ENCODE measurements around the gene ZNF407.

ZNF407 gene

DNA sequence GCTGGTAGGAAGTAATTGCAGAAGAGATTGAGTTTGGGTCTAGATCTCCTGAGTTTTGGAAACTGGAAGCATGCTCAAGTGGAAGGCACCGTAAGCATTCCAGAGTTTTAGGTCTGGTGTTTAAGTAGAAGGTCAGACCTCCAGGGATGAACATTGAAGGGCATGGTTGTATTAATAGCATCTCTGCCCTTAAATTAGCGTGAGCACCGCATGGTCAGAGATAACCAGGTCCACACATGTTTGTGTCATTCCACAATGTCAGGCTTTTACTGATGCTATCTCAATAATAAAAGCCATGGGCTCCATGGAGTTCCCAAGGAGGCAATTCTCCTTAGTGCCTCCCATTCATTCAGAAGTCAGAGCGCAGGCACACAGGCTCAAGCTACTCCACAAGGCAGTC, 28.3 kb upstream of the ZNF407 start:
- no peaks in the 10 kb centered on the region for H3K79me2 ChIP-seq (ENCODE audit: control insufficient read depth, low read length)
- no peaks in the 10 kb centered on the region for H3K9me2 ChIP-seq (replicated peaks; ENCODE audit: control insufficient read depth, low read length)
- H3K4me1 ChIP-seq (ENCODE audit: control insufficient read depth, low read length) = no peaks in the 10 kb centered on the region
- no peak overlapping the region for H3K4me2 ChIP-seq (ENCODE audit: low read length)
- H3K4me3 ChIP-seq (ENCODE audit: low read length) = no peak overlapping the region
- TF ChIP-seq, protein P1, sequence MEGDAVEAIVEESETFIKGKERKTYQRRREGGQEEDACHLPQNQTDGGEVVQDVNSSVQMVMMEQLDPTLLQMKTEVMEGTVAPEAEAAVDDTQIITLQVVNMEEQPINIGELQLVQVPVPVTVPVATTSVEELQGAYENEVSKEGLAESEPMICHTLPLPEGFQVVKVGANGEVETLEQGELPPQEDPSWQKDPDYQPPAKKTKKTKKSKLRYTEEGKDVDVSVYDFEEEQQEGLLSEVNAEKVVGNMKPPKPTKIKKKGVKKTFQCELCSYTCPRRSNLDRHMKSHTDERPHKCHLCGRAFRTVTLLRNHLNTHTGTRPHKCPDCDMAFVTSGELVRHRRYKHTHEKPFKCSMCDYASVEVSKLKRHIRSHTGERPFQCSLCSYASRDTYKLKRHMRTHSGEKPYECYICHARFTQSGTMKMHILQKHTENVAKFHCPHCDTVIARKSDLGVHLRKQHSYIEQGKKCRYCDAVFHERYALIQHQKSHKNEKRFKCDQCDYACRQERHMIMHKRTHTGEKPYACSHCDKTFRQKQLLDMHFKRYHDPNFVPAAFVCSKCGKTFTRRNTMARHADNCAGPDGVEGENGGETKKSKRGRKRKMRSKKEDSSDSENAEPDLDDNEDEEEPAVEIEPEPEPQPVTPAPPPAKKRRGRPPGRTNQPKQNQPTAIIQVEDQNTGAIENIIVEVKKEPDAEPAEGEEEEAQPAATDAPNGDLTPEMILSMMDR (IDR thresholded peaks at IDR 0.05; ENCODE audit: low read depth, low read length, poor library complexity, severe bottlenecking) = no peak
- TF ChIP-seq EZH2phosphoT487 (IDR thresholded peaks at IDR 0.05; ENCODE audit: borderline replicate concordance, low read length) = no peak
- H3K36me3 ChIP-seq (ENCODE audit: control insufficient read depth, low read length) = no peaks in the 10 kb centered on the region
- peaks cover 3% of the 10 kb centered on the region; the same call in 1 of the 2 replicates for H3K9me3 ChIP-seq (ENCODE audit: control insufficient read depth, insufficient read depth, low read length)
- peaks cover 3% of the 10 kb centered on the region; the same call in 1 of the 2 replicates for H3K27me3 ChIP-seq (ENCODE audit: control insufficient read depth, low read length)
- no peaks in the 10 kb centered on the region for H3F3A ChIP-seq (ENCODE audit: control insufficient read depth, insufficient read depth)
- no peaks in the 10 kb centered on the region for H4K20me1 ChIP-seq (ENCODE audit: control insufficient read depth, insufficient read depth, low read depth, low read length)
- H3K27ac ChIP-seq (ENCODE audit: low read depth, low read length) = no peak overlapping the region

DNA sequence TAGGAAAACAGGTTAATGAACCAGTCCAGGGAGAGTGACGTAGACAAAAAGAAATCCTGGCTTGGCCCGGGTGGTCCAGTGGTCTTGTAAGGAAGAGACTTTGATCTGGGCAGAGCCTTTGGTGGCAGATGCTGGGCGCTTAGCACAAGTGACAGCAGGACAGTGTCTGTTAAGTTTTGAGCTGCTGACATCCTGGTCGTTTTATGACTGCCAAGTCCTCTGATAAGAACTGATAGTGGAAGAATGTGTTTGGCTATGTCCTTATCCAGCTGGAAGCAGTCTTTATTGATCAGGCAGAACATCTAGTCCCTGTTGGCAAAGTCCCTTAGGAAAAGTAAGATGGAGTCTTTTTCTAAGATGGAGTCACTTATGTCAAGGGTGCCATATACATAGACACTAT, 27.4 kb upstream of the ZNF407 start:
- H3K9me2 ChIP-seq (replicated peaks; ENCODE audit: control insufficient read depth, low read length) = no peaks in the 10 kb centered on the region
- no peak overlapping the region for H3K4me2 ChIP-seq (ENCODE audit: low read length)
- H3K79me2 ChIP-seq (ENCODE audit: control insufficient read depth, low read length) = no peaks in the 10 kb centered on the region
- H3K27ac ChIP-seq (ENCODE audit: low read depth, low read length) = no peak overlapping the region
- no peak overlapping the region for H3K4me3 ChIP-seq (ENCODE audit: low read length)
- H4K20me1 ChIP-seq (ENCODE audit: control insufficient read depth, insufficient read depth, low read depth, low read length) = no peaks in the 10 kb centered on the region
- H3K27me3 ChIP-seq (ENCODE audit: control insufficient read depth, low read length) = no peaks in the 10 kb centered on the region
- H3F3A ChIP-seq (ENCODE audit: control insufficient read depth, insufficient read depth) = no peaks in the 10 kb centered on the region
- H3K4me1 ChIP-seq (ENCODE audit: control insufficient read depth, low read length) = no peaks in the 10 kb centered on the region
- no peaks in the 10 kb centered on the region for H3K36me3 ChIP-seq (ENCODE audit: control insufficient read depth, low read length)
- H3K9me3 ChIP-seq (ENCODE audit: control insufficient read depth, insufficient read depth, low read length) = peaks cover 3% of the 10 kb centered on the region; the same call in 1 of the 2 replicates
- TF ChIP-seq EZH2phosphoT487 (IDR thresholded peaks at IDR 0.05; ENCODE audit: borderline replicate concordance, low read length) = no peak
- TF ChIP-seq, protein P1 (IDR thresholded peaks at IDR 0.05; ENCODE audit: low read depth, low read length, poor library complexity, severe bottlenecking) = no peak

DNA sequence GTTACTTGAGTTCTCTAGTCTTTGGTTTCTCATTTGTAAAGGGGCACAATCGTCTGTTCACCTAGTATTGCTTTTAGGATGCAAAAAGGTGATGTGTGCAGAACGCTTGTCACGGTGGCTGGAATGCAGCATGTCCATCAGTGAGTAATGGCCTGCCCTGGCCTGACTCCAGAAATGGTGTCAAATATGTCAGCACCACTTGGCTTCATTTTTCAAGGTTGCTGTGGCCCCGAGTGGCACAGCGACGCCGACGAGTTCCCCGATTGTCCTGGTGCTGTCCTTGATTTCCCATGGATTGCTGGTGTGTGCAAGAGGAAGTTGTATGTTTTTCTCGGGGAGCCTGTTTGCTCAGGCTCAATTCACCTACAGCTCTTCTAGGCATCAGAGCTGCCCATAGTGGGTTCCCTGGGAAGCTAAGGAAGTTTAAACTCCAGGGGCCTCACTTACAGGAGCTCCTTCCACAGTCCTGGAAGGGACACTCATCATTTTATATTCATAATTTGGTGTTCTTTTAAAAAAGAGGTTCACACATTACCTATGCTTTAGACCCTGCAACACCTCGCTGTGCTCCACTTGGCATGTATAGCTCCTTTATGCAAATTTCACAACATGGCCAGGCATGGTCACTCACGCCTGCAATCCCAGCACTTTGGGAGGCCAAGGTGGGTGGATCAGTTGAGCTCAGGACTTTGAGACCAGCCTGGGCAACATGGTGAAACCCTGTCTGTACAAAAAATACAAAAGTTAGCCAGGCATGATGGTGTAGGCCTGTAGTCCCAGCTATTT, 25.6 kb upstream of the ZNF407 start:
- TF ChIP-seq EZH2phosphoT487 (IDR thresholded peaks at IDR 0.05; ENCODE audit: borderline replicate concordance, low read length) = no peak
- TF ChIP-seq, protein P1 (IDR thresholded peaks at IDR 0.05; ENCODE audit: low read depth, low read length, poor library complexity, severe bottlenecking) = no peak
- Histone ChIP-seq H3K36me3 (ENCODE audit: control insufficient read depth, low read length) (no peaks in the 10 kb centered on the region), H4K20me1 (ENCODE audit: control insufficient read depth, insufficient read depth, low read depth, low read length) (no peaks in the 10 kb centered on the region), H3K27ac (ENCODE audit: low read depth, low read length) (no peak overlapping the region), H3K4me2 (ENCODE audit: low read length) (no peak overlapping the region), H3F3A (ENCODE audit: control insufficient read depth, insufficient read depth) (no peaks in the 10 kb centered on the region), H3K4me1 (ENCODE audit: control insufficient read depth, low read length) (no peaks in the 10 kb centered on the region), H3K9me2 (replicated peaks; ENCODE audit: control insufficient read depth, low read length) (no peaks in the 10 kb centered on the region), H3K4me3 (ENCODE audit: low read length) (no peak overlapping the region), H3K79me2 (ENCODE audit: control insufficient read depth, low read length) (no peaks in the 10 kb centered on the region), H3K27me3 (ENCODE audit: control insufficient read depth, low read length) (peaks cover 4% of the 10 kb centered on the region; the same call in 1 of the 2 replicates), H3K9me3 (ENCODE audit: control insufficient read depth, insufficient read depth, low read length) (no peaks in the 10 kb centered on the region)
